Stimulated activated CD4-positive, alpha-beta T cell treated with anti-CD3 and anti-CD28 coated beads, Interleukin-4, amount 100 ng/mL, for 4 hours (primary cell): Measurements from ENCODE around the gene RIPOR3.
"Not testable (repeated sequence)": the region's sequence is repeated elsewhere in the genome, so short reads cannot be mapped to it uniquely, and the experiment has no call there.

Experiments used
- DNase-seq, 2 experiments: peaks; one replicate each; pipeline ENCODE4 v3.0.0-alpha.2; 2020

RIPOR3 gene

GRCh38 chr20:50704514-50704913, 13.2 kb upstream of the RIPOR3 start:
- no peak for DNase-seq

DNA sequence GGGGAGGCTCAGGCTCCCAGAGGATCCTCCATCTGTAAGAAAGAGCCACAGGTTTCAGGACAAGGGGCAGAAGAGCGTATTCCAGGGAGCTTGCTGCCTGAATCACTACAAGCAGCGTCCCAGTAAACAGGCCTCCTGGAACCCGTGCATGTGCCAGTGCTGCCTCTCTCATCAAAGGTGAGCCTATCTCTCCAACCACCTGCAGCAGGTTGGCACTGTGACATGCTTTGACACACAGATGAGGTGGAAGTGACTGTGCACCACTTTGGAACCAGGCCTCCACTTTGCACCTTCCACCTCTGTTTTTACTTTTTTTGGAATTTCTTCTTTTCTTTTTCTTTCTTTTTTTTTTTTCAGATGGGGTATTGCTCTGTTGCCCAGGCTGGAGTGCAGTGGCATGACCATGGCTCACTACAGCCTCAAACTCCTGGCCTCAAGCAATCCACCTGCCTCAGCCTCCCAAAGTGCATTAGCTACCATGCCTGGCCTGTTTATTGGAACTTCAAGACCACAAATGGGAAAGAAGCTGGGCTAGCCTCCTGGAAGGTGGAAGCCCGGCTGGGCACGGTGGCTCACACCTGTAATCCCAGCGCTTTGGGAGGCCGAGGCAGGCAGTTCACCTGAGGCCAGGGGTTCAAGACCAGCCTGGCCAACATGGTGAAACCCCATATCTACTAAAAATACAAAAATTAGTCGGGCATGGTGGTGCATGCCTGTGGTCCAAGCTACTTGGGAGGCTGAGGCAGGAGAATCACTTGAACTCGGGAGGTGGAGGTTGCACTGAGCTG, 12.5 kb upstream of the RIPOR3 start:
- not testable (repeated sequence) for DNase-seq

DNA sequence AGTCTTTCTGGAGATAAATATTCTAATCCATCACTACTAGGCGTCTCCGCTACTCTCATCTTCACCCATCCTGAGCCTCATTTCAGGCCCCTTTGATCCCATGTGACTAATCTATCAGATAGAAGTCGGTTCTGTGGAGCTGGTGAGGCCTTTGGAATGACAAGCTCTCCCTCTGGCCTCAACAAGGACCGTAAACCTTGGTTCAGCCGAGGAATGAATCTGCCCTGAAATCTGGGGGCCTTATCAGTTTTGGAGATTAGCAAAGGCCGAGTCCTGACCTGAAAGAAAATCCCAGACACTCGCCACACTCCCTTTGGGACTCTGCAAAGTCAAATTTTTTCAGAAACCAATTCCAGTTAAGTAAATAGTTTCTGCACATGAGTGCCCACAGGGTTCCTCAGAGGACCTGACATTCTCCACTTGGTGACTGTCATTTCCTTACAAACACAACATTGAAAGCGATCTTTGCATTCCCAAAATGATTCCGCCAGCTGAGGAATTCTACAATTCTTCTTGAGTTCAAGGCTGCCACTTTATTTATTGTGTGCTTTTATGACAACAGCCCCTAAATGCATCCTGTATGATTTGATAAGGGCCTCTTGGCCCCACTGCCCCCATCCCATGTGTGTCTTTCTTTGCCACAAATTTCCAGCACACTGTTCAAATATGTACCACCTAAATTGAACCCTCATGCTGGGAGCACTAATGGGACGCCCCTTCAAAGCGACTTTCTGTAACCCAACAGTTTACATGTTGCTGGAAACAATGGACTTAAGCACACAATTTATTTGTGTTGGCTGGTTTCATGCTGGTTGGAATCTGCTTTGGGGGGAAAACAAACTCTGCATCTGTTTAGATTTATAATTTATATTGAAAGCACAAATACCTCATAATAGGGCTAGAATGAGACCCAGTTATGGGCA, 10.0 kb upstream of the RIPOR3 start:
- DNase-seq = no peak

GRCh38 chr20:50699688-50700087, 8.3 kb upstream of the RIPOR3 start:
- DNase-seq = no peak

DNA sequence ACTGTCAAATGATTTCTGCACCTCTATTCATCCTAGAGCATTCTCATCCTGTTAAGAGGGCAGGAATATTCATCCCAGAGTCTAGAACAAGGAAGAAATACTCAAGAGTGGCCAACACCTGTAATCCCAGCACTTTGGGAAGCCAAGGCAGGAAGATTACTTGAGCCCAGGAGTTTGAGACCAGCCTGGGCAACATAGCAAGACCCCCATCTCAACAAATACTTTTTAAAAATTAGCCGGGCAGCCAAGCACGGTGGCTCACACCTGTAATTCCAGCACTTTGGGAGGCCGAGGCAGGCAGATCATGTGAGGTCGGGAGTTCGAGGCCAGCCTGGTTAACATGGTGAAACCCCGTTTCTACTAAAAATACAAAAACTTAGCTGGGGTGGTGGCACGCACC, 6.9 kb upstream of the RIPOR3 start:
- DNase-seq = not testable (repeated sequence)

DNA sequence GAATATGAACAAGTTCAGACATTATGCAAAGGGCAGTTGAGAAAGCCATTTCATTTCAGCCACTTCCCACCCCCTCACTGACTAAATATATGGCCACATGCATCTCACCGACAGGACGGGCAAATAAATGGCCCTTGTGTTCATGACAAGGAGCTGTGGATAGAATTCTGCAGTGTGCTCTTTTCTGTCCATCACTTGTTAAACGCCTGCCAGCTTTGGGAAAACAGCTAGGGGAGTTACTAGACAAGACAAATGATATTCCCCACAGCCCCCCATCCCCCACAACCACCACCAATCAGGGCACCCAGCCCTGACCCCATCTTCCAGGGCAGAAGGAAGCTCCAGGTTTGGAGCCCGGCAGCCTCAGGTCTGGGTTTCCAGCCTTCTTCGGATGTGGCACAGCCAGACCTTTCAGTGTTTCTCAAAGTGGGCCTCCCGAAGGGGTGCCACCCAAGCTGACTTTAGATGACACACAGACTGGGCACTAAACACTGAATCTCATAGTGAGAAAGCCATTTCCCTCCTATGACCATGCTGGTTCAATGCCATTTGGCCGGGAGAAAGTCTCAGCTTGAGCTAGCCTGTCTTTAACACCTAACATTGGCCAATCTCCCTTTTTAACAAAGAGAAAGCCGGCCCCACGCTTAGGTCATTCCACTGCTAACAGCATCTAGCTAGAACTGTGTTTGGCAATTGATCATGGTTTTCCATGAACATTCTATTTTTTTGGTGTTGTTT, 4.0 kb upstream of the RIPOR3 start:
- DNase-seq = no peak

- DNase-seq = no peak
Measured at GRCh38 chr20:50694379-50695134, 3.2 kb upstream of the RIPOR3 start.

DNA sequence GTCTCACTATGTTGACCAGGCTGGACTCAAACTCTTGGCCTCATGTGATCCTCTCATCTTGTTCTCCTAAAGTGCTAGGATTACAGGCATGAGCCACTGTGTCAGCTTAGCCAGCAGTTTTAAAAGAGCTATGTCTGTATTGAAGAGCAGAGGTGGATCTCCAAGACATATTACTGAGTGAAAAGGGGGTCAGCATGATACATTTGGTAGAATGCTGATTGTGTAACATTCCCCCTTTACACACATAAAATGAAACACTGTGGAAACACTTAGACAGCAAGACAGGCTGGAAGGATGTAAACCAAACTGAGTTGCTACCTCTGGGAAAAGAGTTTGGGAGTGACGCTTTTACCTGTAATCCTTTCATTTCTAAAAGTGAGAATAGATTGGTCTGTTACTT, 1.7 kb upstream of the RIPOR3 start:
- no peak for DNase-seq

- no peak for DNase-seq
Measured at GRCh38 chr20:50692552-50692933, 1.2 kb upstream of the RIPOR3 start.

DNA sequence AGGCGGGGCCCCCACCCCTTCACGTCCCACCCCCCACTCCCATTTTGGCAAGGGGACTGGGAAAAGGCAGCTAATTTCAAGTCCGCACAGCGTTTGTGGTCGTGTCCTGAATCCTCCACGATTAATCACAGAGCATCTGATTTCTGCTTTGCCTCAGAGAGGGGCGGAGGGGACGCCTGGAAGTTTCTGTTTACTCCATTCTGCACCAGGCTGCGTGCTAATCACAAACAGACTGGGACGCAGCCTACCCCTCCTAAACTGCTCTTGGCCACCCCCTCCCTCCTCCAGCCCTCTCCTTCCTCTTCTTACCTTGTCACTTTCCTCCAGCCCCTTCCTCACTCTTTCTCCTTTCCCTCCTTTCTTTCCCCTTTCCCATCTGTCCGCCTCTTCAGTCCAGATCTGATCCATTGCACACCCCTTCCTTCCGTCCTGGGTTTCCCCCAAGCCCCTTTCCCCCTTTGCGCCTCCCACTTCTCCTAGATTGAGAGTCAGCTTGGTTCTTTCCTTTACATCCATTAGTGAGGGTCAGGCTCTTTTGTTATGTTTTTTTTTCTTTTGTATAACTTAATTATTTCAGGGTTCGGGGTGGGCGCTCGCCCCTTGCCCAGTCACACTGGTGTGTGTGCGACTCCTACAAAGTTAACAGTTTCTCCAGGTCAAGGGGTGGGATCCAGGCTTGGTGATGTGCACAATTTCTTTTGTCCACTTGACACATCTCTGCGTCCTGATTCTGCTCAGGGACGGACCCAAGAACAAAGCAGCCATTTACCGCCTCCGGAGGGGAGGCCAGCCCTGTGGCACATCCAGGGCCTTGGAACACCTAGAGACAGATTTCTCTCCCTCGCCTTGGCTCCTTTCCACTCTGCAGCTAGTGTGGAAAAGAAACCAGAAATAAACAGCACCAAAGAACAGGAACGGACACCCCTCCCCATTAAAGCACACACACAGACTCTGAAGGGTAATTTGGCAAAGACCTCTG, 520 bp upstream of the RIPOR3 start:
- no peak for DNase-seq

- DNase-seq = no peak
Measured at GRCh38 chr20:50689864-50690649, 1.3 kb downstream of the RIPOR3 start.

DNA sequence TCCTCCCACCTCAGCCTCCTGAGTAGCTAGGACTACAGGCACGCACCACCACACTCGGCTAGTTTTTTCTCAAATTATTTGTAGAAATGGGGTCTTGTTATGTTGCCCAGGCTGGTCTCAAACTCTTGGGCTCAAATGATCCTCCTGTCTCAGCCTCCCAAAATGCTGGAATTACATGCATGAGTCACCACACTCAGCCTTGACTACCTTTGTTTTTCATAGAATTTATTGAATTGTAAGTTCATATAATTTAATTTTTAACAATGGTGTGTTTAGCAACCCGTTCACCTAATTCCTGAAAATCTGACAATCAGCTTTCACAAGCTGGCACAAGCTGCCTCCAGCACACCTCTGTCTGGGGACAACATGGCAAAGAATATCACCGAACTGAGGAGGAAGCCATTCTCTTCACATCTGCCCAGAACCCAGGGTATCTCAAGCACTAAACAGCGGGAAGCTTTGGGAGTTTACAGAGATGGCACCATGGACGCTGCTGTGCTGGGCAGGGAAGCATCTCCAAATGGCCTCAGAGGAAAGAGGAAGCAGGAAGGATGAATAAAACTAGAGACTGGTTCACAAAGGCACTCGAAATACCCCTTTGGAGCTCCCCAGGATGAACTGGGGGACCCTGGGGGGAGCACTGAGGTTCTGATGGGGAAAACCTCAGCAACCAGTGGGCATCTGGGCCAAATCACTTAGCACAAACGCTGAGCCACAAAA, 2.9 kb downstream of the RIPOR3 start:
- DNase-seq = no peak

- DNase-seq = no peak
Measured at GRCh38 chr20:50686821-50687220, 4.5 kb downstream of the RIPOR3 start.

GRCh38 chr20:50683570-50683969, 7.8 kb downstream of the RIPOR3 start:
- no peak for DNase-seq

- DNase-seq = no peak
Measured at GRCh38 chr20:50682947-50683530, 8.3 kb downstream of the RIPOR3 start.

- no peak for DNase-seq
Measured at GRCh38 chr20:50682065-50682464, 9.3 kb downstream of the RIPOR3 start.

DNA sequence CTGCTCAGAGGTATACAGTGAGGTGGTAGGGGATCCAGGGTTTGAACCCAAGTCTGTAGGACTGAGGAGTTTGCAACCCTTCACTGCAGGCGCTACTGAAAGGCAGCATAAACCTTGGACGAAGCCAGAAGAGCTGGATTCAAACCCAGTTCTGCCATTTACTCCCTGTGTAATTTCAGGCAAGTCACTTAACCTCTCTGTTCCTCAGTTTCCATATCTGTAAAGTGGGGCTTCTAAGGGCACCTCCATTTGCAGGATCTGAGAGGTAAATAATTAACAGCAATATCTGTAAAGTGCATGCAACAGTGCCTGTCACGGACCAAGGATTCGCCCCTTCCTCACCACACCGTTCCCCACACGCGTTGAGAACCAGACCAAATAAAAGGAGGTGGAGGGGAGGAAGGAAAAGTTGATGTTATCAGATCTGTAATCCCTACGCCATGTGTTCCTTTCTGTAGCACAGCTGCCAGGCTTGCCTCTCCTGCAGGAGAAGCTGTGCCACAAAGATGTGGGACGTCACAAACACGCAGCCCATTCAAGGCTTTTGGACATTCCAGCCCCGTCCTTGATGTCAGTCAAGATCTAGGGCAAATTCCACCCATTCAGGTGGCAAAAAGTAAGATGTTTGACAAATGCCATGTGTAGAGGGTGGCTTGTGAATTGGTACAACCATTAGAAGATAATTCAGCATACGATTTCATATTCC, 9.8 kb downstream of the RIPOR3 start:
- DNase-seq = no peak

- no peak for DNase-seq
Measured at GRCh38 chr20:50680105-50680960, 11.0 kb downstream of the RIPOR3 start.
